HCT116 (cell line): Measurements from ENCODE around the gene AHRR.

ENCODE experiments used
- CEBPB ChIP-seq: IDR thresholded peaks from 2 replicates; pipeline ENCODE4 v1.6.1; 2012; ENCODE audit warnings: low read depth
- EZH2 ChIP-seq: fragments of 200-600 bp; sonication (generic); IDR thresholded peaks from 2 replicates; pipeline ENCODE4 v1.6.1; 2017; ENCODE audit warnings: antibody characterized with exemption, mixed run types
- POLR2A ChIP-seq: IDR thresholded peaks from 2 replicates; pipeline ENCODE4 v1.7.0; 2011; ENCODE audit warnings: borderline replicate concordance; ENCODE audit not compliant: insufficient read depth, insufficient read length; ENCODE audit errors: extremely low read depth
- RAD21 ChIP-seq: IDR thresholded peaks from 2 replicates; pipeline ENCODE4 v1.6.1; 2012; ENCODE audit warnings: low read depth, mild to moderate bottlenecking
- TF ChIP-seq, protein P1 (sequence below): IDR thresholded peaks from 2 replicates; pipeline ENCODE4 v1.6.1; 2012
- TF ChIP-seq, protein P2 (sequence below): IDR thresholded peaks from 2 replicates; pipeline ENCODE4 v1.6.1; 2012

DNA sequence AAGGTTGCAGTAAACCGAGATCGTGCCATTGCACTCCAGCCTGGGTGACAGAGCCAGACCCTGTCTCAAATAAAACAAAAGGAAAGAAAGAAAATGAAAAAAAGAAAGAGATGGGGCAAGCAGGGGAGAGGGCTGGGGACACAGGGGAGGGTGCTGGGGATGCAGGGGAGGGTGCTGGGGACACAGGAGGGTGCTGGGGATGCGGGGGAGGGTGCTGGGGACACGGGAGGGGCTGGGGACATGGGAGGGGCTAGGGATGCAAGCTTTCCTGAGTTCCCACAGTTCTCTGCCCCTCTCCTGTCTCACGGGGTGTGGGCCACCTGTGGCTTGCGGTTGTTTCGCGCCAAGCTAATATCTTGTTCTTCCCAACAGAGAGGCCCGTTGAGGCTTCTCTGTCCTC, 42.9 kb upstream of the AHRR start:
- TF ChIP-seq, protein P1, sequence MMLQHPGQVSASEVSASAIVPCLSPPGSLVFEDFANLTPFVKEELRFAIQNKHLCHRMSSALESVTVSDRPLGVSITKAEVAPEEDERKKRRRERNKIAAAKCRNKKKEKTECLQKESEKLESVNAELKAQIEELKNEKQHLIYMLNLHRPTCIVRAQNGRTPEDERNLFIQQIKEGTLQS, result no peak
- no peak for TF ChIP-seq EZH2
- no peak for TF ChIP-seq RAD21
- no peak for TF ChIP-seq CEBPB
- TF ChIP-seq, protein P2, sequence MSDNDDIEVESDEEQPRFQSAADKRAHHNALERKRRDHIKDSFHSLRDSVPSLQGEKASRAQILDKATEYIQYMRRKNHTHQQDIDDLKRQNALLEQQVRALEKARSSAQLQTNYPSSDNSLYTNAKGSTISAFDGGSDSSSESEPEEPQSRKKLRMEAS, result no peak
- TF ChIP-seq POLR2A, result no peak
